Endothelial cell of umbilical vein (primary cell): ENCODE results near the gene RBM44. TPM values are rescaled to one million over a fixed set of nuclear protein-coding genes. Genes with fewer than 3 reads are reported as not detected.
"Not testable (repeated sequence)": the region's sequence is repeated elsewhere in the genome, so short reads cannot be mapped to it uniquely, and the experiment has no call there.

ENCODE experiments used
- BruUV-seq: library from RNA; stranded (reverse); fragments of 400-500 nt; replicated peaks from 2 replicates; lab custom pipeline; 2021; lab: Mats Ljungman, UMichigan
- CTCF ChIA-PET: fragments of 300-600, 350-600 bp; sonication (Branson Sonifier 250); formaldehyde crosslinking; loops from one replicate; lab custom pipeline; 2021; ENCODE audit warnings: antibody characterized with exemption, inconsistent platforms; lab: Charles Lee
- POLR2A ChIA-PET: fragments of 300-600, 350-600 bp; sonication (Branson Sonifier 250); formaldehyde crosslinking; loops from one replicate; lab custom pipeline; 2021; ENCODE audit warnings: antibody characterized with exemption, inconsistent platforms; lab: Charles Lee
- DNase-seq: peaks from one replicate; pipeline ENCODE4 v3.0.0-alpha.2; 2011; ENCODE audit warnings: low read depth, low spot score
- FAIRE-seq: peaks from 2 replicates; lab custom pipeline; 2011; peaks lifted over from hg19 to GRCh38; lab: Jason Lieb, UNC
- H2AFZ ChIP-seq: 2 replicates; pipeline ENCODE4 v1.6.0; 2012; ENCODE audit warnings: low read depth, low read length, control low read depth, inconsistent platforms
- H3K27ac ChIP-seq: 2 replicates; pipeline ENCODE4 v1.5.1; 2011; ENCODE audit warnings: low read depth, mild to moderate bottlenecking, control low read depth, low read length, moderate library complexity; ENCODE audit not compliant: insufficient read depth
- H3K27me3 ChIP-seq, 2 experiments: 2 replicates each; pipeline versions ENCODE4 v1.6.0 to v1.6.1; 2011; ENCODE audit warnings: low read length in 2 of 2, mixed read lengths in 1 of 2; ENCODE audit not compliant: control insufficient read depth in 2 of 2, insufficient read depth in 2 of 2
- H3K36me3 ChIP-seq, 2 experiments: 2 replicates in 1 of 2; 3 replicates in 1 of 2; pipeline ENCODE4 v1.5.1; 2011; ENCODE audit warnings: low read length in 2 of 2, mild to moderate bottlenecking in 1 of 2, moderate library complexity in 1 of 2; ENCODE audit not compliant: control insufficient read depth in 2 of 2, insufficient read depth in 2 of 2; ENCODE audit errors: extremely low read depth in 1 of 2
- H3K4me1 ChIP-seq: 3 replicates; pipeline ENCODE4 v1.5.1; 2011; ENCODE audit warnings: mild to moderate bottlenecking, low read length; ENCODE audit not compliant: control insufficient read depth, insufficient read depth; ENCODE audit errors: extremely low read depth
- H3K4me2 ChIP-seq: 2 replicates; pipeline ENCODE4 v1.6.1; 2011; ENCODE audit warnings: low read length, control low read depth, mixed read lengths; ENCODE audit not compliant: insufficient read depth
- H3K4me3 ChIP-seq, 3 experiments: fragments of 200-600 bp in 1 of 3; sonication (generic), shearing (Covaris generic) in 1 of 3; replicated peaks in 1 of 3; 2 replicates each; pipeline ENCODE4 v1.5.1; 2011 to 2016; ENCODE audit warnings: control low read depth in 3 of 3, low read length in 3 of 3, mild to moderate bottlenecking in 2 of 3, inconsistent platforms in 1 of 3, low read depth in 1 of 3, moderate library complexity in 1 of 3; ENCODE audit not compliant: insufficient read depth in 1 of 3
- H3K79me2 ChIP-seq: 2 replicates; pipeline ENCODE4 v1.6.0; 2012; ENCODE audit warnings: low read length, inconsistent platforms; ENCODE audit not compliant: control insufficient read depth, insufficient read depth
- H3K9ac ChIP-seq: replicated peaks from 2 replicates; pipeline ENCODE3; 2011; ENCODE audit warnings: low read length, control low read depth; ENCODE audit not compliant: insufficient read depth; ENCODE audit errors: extremely low read depth
- H3K9me1 ChIP-seq: replicated peaks from 3 replicates; pipeline ENCODE4 v1.6.0; 2011; ENCODE audit warnings: mild to moderate bottlenecking, low read length; ENCODE audit not compliant: control insufficient read depth, insufficient read depth; ENCODE audit errors: extremely low read depth
- H3K9me3 ChIP-seq: replicated peaks from 2 replicates; pipeline ENCODE4 v1.5.1; 2012; ENCODE audit warnings: low read length, inconsistent platforms; ENCODE audit not compliant: control insufficient read depth, insufficient read depth
- H4K20me1 ChIP-seq: replicated peaks from 2 replicates; pipeline ENCODE3; 2011; ENCODE audit warnings: mild to moderate bottlenecking, low read length; ENCODE audit not compliant: control insufficient read depth, insufficient read depth; ENCODE audit errors: extremely low read depth
- CTCF ChIP-seq, 2 donors: IDR thresholded peaks; 1 replicate in 1 of 2; 2 replicates in 1 of 2; pipeline ENCODE4 v1.5.1; 2011; ENCODE audit warnings: low read length in 2 of 2, mild to moderate bottlenecking in 2 of 2, moderate library complexity in 2 of 2, control low read depth in 1 of 2, inconsistent platforms in 1 of 2, low read depth in 1 of 2; ENCODE audit not compliant: insufficient read depth in 1 of 2; ENCODE audit errors: extremely low read depth in 1 of 2
- EZH2 ChIP-seq: IDR thresholded peaks from 2 replicates; pipeline ENCODE4 v1.6.1; 2012; ENCODE audit warnings: borderline replicate concordance, low read depth, mild to moderate bottlenecking, moderate library complexity, low read length, inconsistent platforms; ENCODE audit not compliant: severe bottlenecking
- FOS ChIP-seq: IDR thresholded peaks from 2 replicates; pipeline ENCODE4 v1.6.1; 2011; ENCODE audit warnings: mild to moderate bottlenecking, low read length, moderate library complexity, borderline replicate concordance; ENCODE audit not compliant: insufficient read depth
- GATA2 ChIP-seq: IDR thresholded peaks from 2 replicates; pipeline ENCODE4 v1.7.0; 2011; ENCODE audit warnings: low read depth, mild to moderate bottlenecking, moderate library complexity, mixed read lengths, low read length; ENCODE audit not compliant: insufficient read length, insufficient read depth
- JUN ChIP-seq: IDR thresholded peaks from 2 replicates; pipeline ENCODE4 v1.6.1; 2011; ENCODE audit warnings: borderline replicate concordance, low read depth; ENCODE audit not compliant: insufficient read length, insufficient read depth
- MAX ChIP-seq: IDR thresholded peaks from 2 replicates; pipeline ENCODE4 v1.6.1; 2011; ENCODE audit not compliant: insufficient read depth, insufficient read length
- MYC ChIP-seq: IDR thresholded peaks from one replicate; pipeline ENCODE4 v1.6.1; 2011; ENCODE audit warnings: mild to moderate bottlenecking, low read depth, low read length
- POLR2A ChIP-seq: IDR thresholded peaks from 2 replicates; pipeline ENCODE4 v1.6.1; 2012; ENCODE audit warnings: low read depth, mild to moderate bottlenecking, control low read depth, low read length
- POLR2AphosphoS5 ChIP-seq: IDR thresholded peaks from 2 replicates; pipeline ENCODE4 v1.6.1; 2012; ENCODE audit warnings: low read depth, mild to moderate bottlenecking, control low read depth, low read length, moderate library complexity; ENCODE audit not compliant: insufficient read depth
- dilution Hi-C: fragments of 300-500 bp; cut with MboI; formaldehyde crosslinking; loops from one replicate; pipeline ENCODE4 v1.15.0; 2019; ENCODE audit warnings: low sequenced_read_pairs; ENCODE audit not compliant: extremely low pct_ligation_motif_present
- intact Hi-C: fragments of 100-400 bp; cut with micrococcal nuclease; formaldehyde crosslinking; loops from one replicate; pipeline ENCODE4 v1.10.0; 2022
- polyA plus RNA-seq, 4 experiments: library from polyadenylated mRNA; depleted of rRNA in 3 of 4; stranded (reverse) in 3 of 4; unstranded in 1 of 4; fragments of >200 nt; gene quantifications; 2 replicates each; pipeline versions ENCODE4 v1.2.1 to v1.2.3, GENCODE V29; 2011 to 2012; ENCODE audit warnings: missing spikeins in 1 of 4
- total RNA-seq: library from RNA; stranded (reverse); gene quantifications from 2 replicates; pipeline ENCODE4 v1.2.3, GENCODE V29; 2021

Gene RBM44
- total and polyA plus RNA-seq, 2 donors (not counting 3 experiments of a cell fraction or from before 2014, with no cell fraction given) = 0.14 to 0.53 TPM

- no peaks in the 10 kb centered on the region for H4K20me1 ChIP-seq
- H3K79me2 ChIP-seq = no peaks in the 10 kb centered on the region
- H3K27me3 ChIP-seq = peaks cover 5 to 12% of the 10 kb centered on the region in 2 experiments
- ChIA-PET POLR2A (no interaction called here), CTCF (no interaction called here)
- H3K9ac ChIP-seq = no peak overlapping the region
- BruUV-seq = no TSS peak
- no peak for DNase-seq
- no peak for FAIRE-seq
- H3K27ac ChIP-seq = no peak overlapping the region
- H3K4me3 ChIP-seq = no peak overlapping the region
- H3K4me1 ChIP-seq = no peaks in the 10 kb centered on the region
- H3K36me3 ChIP-seq = no peaks in the 10 kb centered on the region
- no peak overlapping the region for H2AFZ ChIP-seq
- intact Hi-C loops = no loop called here
- H3K9me3 ChIP-seq = no peaks in the 10 kb centered on the region
- dilution Hi-C loops = no loop called here
- TF ChIP-seq EZH2 (no peak), POLR2AphosphoS5 (no peak), MYC (no peak), MAX (no peak), POLR2A (no peak), FOS (no peak), CTCF (IDR thresholded peaks at IDR 0.05; ENCODE audit: extremely low read depth in 1 of 2, insufficient read depth in 1 of 2, low read depth in 1 of 2, low read length in 2 of 2) (no peak), GATA2 (no peak), JUN (no peak)
- H3K4me2 ChIP-seq = no peak overlapping the region
- no peaks in the 10 kb centered on the region for H3K9me1 ChIP-seq
Measured at GRCh38 chr2:237841051-237841450, 42.5 kb downstream of the RBM44 start.

- H3K27me3 ChIP-seq, H3K9me3 ChIP-seq, H3K4me3 ChIP-seq, dilution Hi-C loops, H3K36me3 ChIP-seq, H4K20me1 ChIP-seq, POLR2A ChIA-PET, FAIRE-seq, H3K79me2 ChIP-seq, DNase-seq, H2AFZ ChIP-seq, BruUV-seq, H3K4me2 ChIP-seq, CTCF ChIA-PET, intact Hi-C loops, H3K9ac ChIP-seq, H3K9me1 ChIP-seq, H3K27ac ChIP-seq, H3K4me1 ChIP-seq: not testable (repeated sequence)
Measured at GRCh38 chr2:237848940-237849339, 50.4 kb downstream of the RBM44 start.
